ENCODE data around the gene TLE3. TPM values are rescaled to one million over a fixed set of nuclear protein-coding genes. Genes with fewer than 3 reads are reported as not detected.

The TLE3 gene
- polyA plus RNA-seq, 3 donors: 12.8 to 117 (median 23.6) TPM

GRCh38 chr15:70125605-70126004 lies 27.9 kb upstream of the TLE3 start:
- H3K9me3 Mint-ChIP-seq: peaks cover 0 to 3% (median 0%) of the 10 kb centered on the region in 7 donors
- Histone ChIP-seq H3K9ac (ENCODE audit: insufficient read depth, low read length, poor library complexity, severe bottlenecking) (no peak overlapping the region), H3K27me3 (ENCODE audit: control insufficient read depth in 2 of 2, insufficient read depth in 2 of 2, low read length in 2 of 2) (no peaks in the 10 kb centered on the region), H2AFZ (ENCODE audit: insufficient read depth, low read depth, low read length, poor library complexity, severe bottlenecking) (no peak overlapping the region), H3K36me3 (replicated peaks in 1 of 2; ENCODE audit: control insufficient read depth in 1 of 2, insufficient read depth in 2 of 2, low read length in 2 of 2) (no peaks in the 10 kb centered on the region), H4K20me1 (ENCODE audit: insufficient read depth, low read length) (no peaks in the 10 kb centered on the region), H3K4me3 (replicated peaks in 1 of 3; ENCODE audit: low read depth in 2 of 3, low read length in 3 of 3) (no peak overlapping the region), H3K79me2 (ENCODE audit: insufficient read depth, low read length) (no peaks in the 10 kb centered on the region), H3K4me2 (replicated peaks; ENCODE audit: extremely low read depth, low read length, poor library complexity, severe bottlenecking) (no peak overlapping the region), H3K4me1 (ENCODE audit: control insufficient read depth in 1 of 2, insufficient read depth in 2 of 2, low read length in 2 of 2) (peaks cover 0 to 4% of the 10 kb centered on the region in 2 donors), H3K27ac (ENCODE audit: low read depth in 1 of 2, low read length in 2 of 2) (no peak overlapping the region), H3K9me3 (replicated peaks in 1 of 2; ENCODE audit: control insufficient read depth in 1 of 2, insufficient read depth in 1 of 2, low read length in 2 of 2) (no peaks in the 10 kb centered on the region)
- intact Hi-C loops (cut with micrococcal nuclease): no loop called here
- no peak for DNase-seq
- WGBS (ENCODE audit: insufficient coverage): 95% methylated on average over 2 of the region's 5 CpGs
- peaks cover 9 to 12% (median 11%) of the 10 kb centered on the region in 3 donors for H3K27me3 Mint-ChIP-seq (ENCODE audit: low read depth in 3 of 3)
- H3K27ac Mint-ChIP-seq: peak overlapping the region in 2 of 7 donors; percentile 4 to 12
- peaks cover 16% of the 10 kb centered on the region for H3K4me1 Mint-ChIP-seq
- no peak for TF ChIP-seq CTCF (IDR thresholded peaks at IDR 0.05)
- H3K4me3 Mint-ChIP-seq: no peak overlapping the region
- H3K36me3 Mint-ChIP-seq: peaks cover 0 to 3% of the 10 kb centered on the region in 2 donors

GRCh38 chr15:70121624-70122302 lies 24.0 kb upstream of the TLE3 start:
- H3K27me3 ChIP-seq (ENCODE audit: control insufficient read depth in 2 of 2, insufficient read depth in 2 of 2, low read length in 2 of 2): no peaks in the 10 kb centered on the region
- peaks cover 5% of the 10 kb centered on the region for H3K4me1 Mint-ChIP-seq
- no peaks in the 10 kb centered on the region for H3K9me3 ChIP-seq (replicated peaks in 1 of 2; ENCODE audit: control insufficient read depth in 1 of 2, insufficient read depth in 1 of 2, low read length in 2 of 2)
- no peak for DNase-seq
- H3K79me2 ChIP-seq (ENCODE audit: insufficient read depth, low read length): no peaks in the 10 kb centered on the region
- no peak for TF ChIP-seq CTCF (IDR thresholded peaks at IDR 0.05)
- H3K36me3 ChIP-seq (replicated peaks in 1 of 2; ENCODE audit: control insufficient read depth in 1 of 2, insufficient read depth in 2 of 2, low read length in 2 of 2): no peaks in the 10 kb centered on the region
- H2AFZ ChIP-seq (ENCODE audit: insufficient read depth, low read depth, low read length, poor library complexity, severe bottlenecking): no peak overlapping the region
- H3K4me2 ChIP-seq (replicated peaks; ENCODE audit: extremely low read depth, low read length, poor library complexity, severe bottlenecking): no peak overlapping the region
- H3K4me3 ChIP-seq (replicated peaks in 1 of 3; ENCODE audit: low read depth in 2 of 3, low read length in 3 of 3): no peak overlapping the region
- H3K9ac ChIP-seq (ENCODE audit: insufficient read depth, low read length, poor library complexity, severe bottlenecking): no peak overlapping the region
- no peak overlapping the region for H3K27ac Mint-ChIP-seq
- H3K9me3 Mint-ChIP-seq: no peaks in the 10 kb centered on the region
- no peak overlapping the region for H3K4me3 Mint-ChIP-seq
- peaks cover 8 to 10% (median 9%) of the 10 kb centered on the region in 3 donors for H3K27me3 Mint-ChIP-seq (ENCODE audit: low read depth in 3 of 3)
- 97% methylated on average over 6 of the region's 8 CpGs for WGBS (ENCODE audit: insufficient coverage)
- no peaks in the 10 kb centered on the region for H4K20me1 ChIP-seq (ENCODE audit: insufficient read depth, low read length)
- no peaks in the 10 kb centered on the region for H3K36me3 Mint-ChIP-seq
- no peaks in the 10 kb centered on the region for H3K4me1 ChIP-seq (ENCODE audit: control insufficient read depth in 1 of 2, insufficient read depth in 2 of 2, low read length in 2 of 2)
- intact Hi-C loops (cut with micrococcal nuclease): no loop called here
- H3K27ac ChIP-seq (ENCODE audit: low read depth in 1 of 2, low read length in 2 of 2): no peak overlapping the region
